HG03159 (cell line): ENCODE results near the gene CCDC71.

Source experiments
- ATAC-seq: cut with Tn5 transposase; IDR thresholded peaks from one replicate; pipeline ENCODE4 v1.9.1; 2021; ENCODE audit warnings: mild to moderate bottlenecking, moderate library complexity; ENCODE audit not compliant: unreplicated experiment

CCDC71 gene

GRCh38 chr3:49132073-49132436, 34.1 kb downstream of the CCDC71 start:
- no peak for ATAC-seq

GRCh38 chr3:49131576-49131975, 34.6 kb downstream of the CCDC71 start:
- no peak for ATAC-seq

- ATAC-seq, result no peak
Measured at GRCh38 chr3:49131040-49131439, 35.1 kb downstream of the CCDC71 start.

GRCh38 chr3:49124991-49125670, 41.0 kb downstream of the CCDC71 start:
- no peak for ATAC-seq

- no peak for ATAC-seq
Measured at GRCh38 chr3:49124203-49124602, 41.9 kb downstream of the CCDC71 start.

- no peak for ATAC-seq
Measured at GRCh38 chr3:49123687-49124086, 42.4 kb downstream of the CCDC71 start.

GRCh38 chr3:49122886-49123545, 43.1 kb downstream of the CCDC71 start:
- no peak for ATAC-seq

- no peak for ATAC-seq
Measured at GRCh38 chr3:49122451-49122850, 43.7 kb downstream of the CCDC71 start.

GRCh38 chr3:49122022-49122421, 44.1 kb downstream of the CCDC71 start:
- ATAC-seq, result no peak

- peak; percentile 29 for ATAC-seq
Measured at GRCh38 chr3:49121132-49121736, 44.9 kb downstream of the CCDC71 start.

- peak; percentile 77 for ATAC-seq
Measured at GRCh38 chr3:49120438-49121131, 45.5 kb downstream of the CCDC71 start, which contains the start of gene USP19. Gene USP19, minus strand, starts transcription at chr3:49120823. Its CDS starts 1,678 bp downstream, at chr3:49119145.

- ATAC-seq, result peak; percentile 23
Measured at GRCh38 chr3:49120096-49120437, 46.1 kb downstream of the CCDC71 start.

GRCh38 chr3:49119439-49119838, 46.7 kb downstream of the CCDC71 start:
- ATAC-seq, result no peak

- ATAC-seq, result no peak
Measured at GRCh38 chr3:49119036-49119435, 47.1 kb downstream of the CCDC71 start.
